ENCODE data around the gene SLAMF8. TPM values are rescaled to one million over a fixed set of nuclear protein-coding genes. Genes with fewer than 3 reads are reported as not detected.
A peak's percentile ranks its signal among the peaks of the same experiment; 100 is the strongest.

SLAMF8 gene
- total and polyA plus RNA-seq, 10 donors = 12.9 to 40.0 (median 18.7) TPM

DNA sequence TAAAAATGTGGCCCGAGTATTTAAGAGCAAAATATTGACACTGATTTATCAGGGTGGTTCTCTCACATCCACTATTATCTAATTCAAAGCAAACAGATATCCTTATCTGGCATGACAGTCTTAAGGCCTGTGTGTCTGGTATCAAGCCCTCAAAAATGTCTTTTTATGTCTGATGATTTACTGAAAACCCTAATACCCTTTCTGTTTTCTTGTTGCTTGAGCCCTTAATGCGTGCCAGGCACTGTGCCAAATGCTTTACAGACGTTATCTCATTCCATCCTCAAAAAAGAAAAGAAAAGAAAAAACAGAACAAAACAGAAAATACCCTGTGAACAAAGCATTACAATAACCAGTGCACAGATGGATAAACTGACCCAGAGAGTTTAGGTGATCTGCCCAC is 40.2 kb upstream of the SLAMF8 start:
- Histone ChIP-seq H3K27me3 (replicated peaks in 1 of 7) (peaks cover 0 to 2% (median 0%) of the 10 kb centered on the region in 7 donors), H3K4me1 (peaks cover 5 to 12% (median 7%) of the 10 kb centered on the region in 6 donors), H3K4me3 (no peak overlapping the region), H3K9me3 (no peaks in the 10 kb centered on the region), H3K27ac (no peak overlapping the region), H3K36me3 (peaks cover 0 to 8% (median 0%) of the 10 kb centered on the region in 6 donors)
- intact Hi-C loops (cut with DNase I; ENCODE audit: low total_unique reads) = loop anchor here (10.0 kb wide), 1 partner anchor 308 kb away; the partner anchor contains the start of gene IGSF8
- DNase-seq = no peak
- TF ChIP-seq POLR2A (IDR thresholded peaks at IDR 0.05) (no peak), CTCF (IDR thresholded peaks at IDR 0.05 in 8 of 11, conservative IDR thresholded peaks at IDR 0.05 in 3 of 11) (no peak), POLR2AphosphoS5 (IDR thresholded peaks at IDR 0.05) (no peak)
- WGBS, 5 donors = 56 to 71% (median 59%) methylated on average over 3 of the region's 3 CpGs

DNA sequence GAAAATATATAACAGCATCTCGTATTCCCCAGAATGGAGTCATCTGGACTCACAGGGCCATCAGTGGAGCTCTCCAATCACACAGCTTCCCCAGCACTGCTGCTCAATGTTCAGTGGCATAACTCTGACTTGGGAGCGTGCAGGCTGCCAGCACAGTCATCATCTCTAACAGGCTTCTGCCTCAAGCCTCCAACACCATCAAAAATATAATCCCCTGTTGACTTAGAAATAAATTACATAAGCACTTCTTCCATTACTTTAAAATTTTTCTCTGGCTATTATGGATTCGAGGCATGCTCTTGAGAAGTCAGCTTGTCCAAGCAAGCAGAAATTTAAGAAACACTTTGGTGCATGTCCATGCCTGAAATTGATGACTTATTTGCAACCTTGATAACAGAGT is 39.7 kb upstream of the SLAMF8 start:
- no peak for DNase-seq
- Histone ChIP-seq H3K36me3 (peaks cover 0 to 8% (median 0%) of the 10 kb centered on the region in 6 donors), H3K27me3 (replicated peaks in 1 of 7) (peaks cover 0 to 7% (median 0%) of the 10 kb centered on the region in 7 donors), H3K9me3 (no peaks in the 10 kb centered on the region), H3K27ac (no peak overlapping the region), H3K4me3 (no peak overlapping the region), H3K4me1 (peaks cover 0 to 7% (median 2%) of the 10 kb centered on the region in 6 donors)
- 72 to 87% (median 81%) methylated on average over 3 of the region's 3 CpGs for WGBS, 5 donors
- intact Hi-C loops (cut with DNase I; ENCODE audit: low total_unique reads) = loop anchor here (10.0 kb wide), 1 partner anchor 308 kb away; the partner anchor contains the start of gene IGSF8
- TF ChIP-seq POLR2A (IDR thresholded peaks at IDR 0.05) (no peak), CTCF (IDR thresholded peaks at IDR 0.05 in 8 of 11, conservative IDR thresholded peaks at IDR 0.05 in 3 of 11) (no peak), POLR2AphosphoS5 (IDR thresholded peaks at IDR 0.05) (no peak)

- H3K4me3 ChIP-seq = no peak overlapping the region
- 11 to 44% (median 27%) methylated on average over 2 of the region's 2 CpGs for WGBS, 5 donors
- peaks cover 0 to 28% (median 0%) of the 10 kb centered on the region in 7 donors for H3K27me3 ChIP-seq (replicated peaks in 1 of 7)
- H3K4me1 ChIP-seq = no peaks in the 10 kb centered on the region
- no peaks in the 10 kb centered on the region for H3K9me3 ChIP-seq
- TF ChIP-seq CTCF (IDR thresholded peaks at IDR 0.05 in 8 of 11, conservative IDR thresholded peaks at IDR 0.05 in 3 of 11) = peak in 9 of 11 experiments; percentile 6 to 62 (median 36)
- no peak for TF ChIP-seq POLR2AphosphoS5 (IDR thresholded peaks at IDR 0.05)
- no peak for TF ChIP-seq POLR2A (IDR thresholded peaks at IDR 0.05)
- H3K36me3 ChIP-seq = no peaks in the 10 kb centered on the region
- intact Hi-C loops (cut with DNase I; ENCODE audit: low total_unique reads) = loop anchor here (10.0 kb wide), 1 partner anchor 576 kb away; no protein-coding TSS in a partner anchor
- no peak overlapping the region for H3K27ac ChIP-seq
- no peak for DNase-seq
These were observed 36.3 kb upstream of the SLAMF8 start for GRCh38 chr1:159790237-159790917.

DNA sequence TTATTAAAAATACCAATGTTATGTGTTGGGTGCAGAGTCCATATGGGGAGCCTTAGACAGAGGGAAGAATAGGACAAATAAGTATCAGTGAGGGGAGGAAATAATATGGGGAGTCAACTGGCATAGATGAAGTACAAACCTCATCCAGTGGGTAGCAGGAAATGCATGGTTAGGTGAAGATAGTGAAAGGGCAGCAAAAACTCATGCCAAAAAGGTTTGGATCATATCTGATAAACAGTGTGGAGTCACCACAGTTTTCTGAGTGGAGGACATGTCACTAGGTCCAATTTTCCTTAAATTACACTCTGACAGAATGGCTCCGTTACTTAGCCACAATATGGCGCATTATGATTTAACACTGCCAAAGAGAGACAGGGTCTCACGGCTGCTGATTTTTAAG is 35.6 kb upstream of the SLAMF8 start:
- Histone ChIP-seq H3K4me3 (no peak overlapping the region), H3K36me3 (no peaks in the 10 kb centered on the region), H3K4me1 (no peaks in the 10 kb centered on the region), H3K27me3 (replicated peaks in 1 of 7) (peaks cover 0 to 32% (median 0%) of the 10 kb centered on the region in 7 donors), H3K9me3 (no peaks in the 10 kb centered on the region), H3K27ac (no peak overlapping the region)
- TF ChIP-seq POLR2A (IDR thresholded peaks at IDR 0.05) (no peak), POLR2AphosphoS5 (IDR thresholded peaks at IDR 0.05) (no peak), CTCF (IDR thresholded peaks at IDR 0.05 in 8 of 11, conservative IDR thresholded peaks at IDR 0.05 in 3 of 11) (no peak)
- WGBS, 5 donors = 47 to 58% (median 57%) methylated on average over 3 of the region's 3 CpGs
- DNase-seq = no peak
- intact Hi-C loops (cut with DNase I; ENCODE audit: low total_unique reads) = loop anchor here (10.0 kb wide), 1 partner anchor 576 kb away; no protein-coding TSS in a partner anchor
